ENCODE results near the gene SLC1A5.
"Not testable (repeated sequence)": the region's sequence is repeated elsewhere in the genome, so short reads cannot be mapped to it uniquely, and the experiment has no call there.

Gene SLC1A5

GRCh38 chr19:46803555-46803954 lies 15.2 kb upstream of the SLC1A5 start:
- DNase-seq (ENCODE audit: low read depth) = no peak
- H3K4me3 ChIP-seq (ENCODE audit: low read depth, low read length) = no peak overlapping the region

GRCh38 chr19:46802152-46802551 lies 13.8 kb upstream of the SLC1A5 start:
- no peak overlapping the region for H3K4me3 ChIP-seq (ENCODE audit: low read depth, low read length)
- no peak for DNase-seq (ENCODE audit: low read depth)

- H3K4me3 ChIP-seq (ENCODE audit: low read depth, low read length) = no peak overlapping the region
- no peak for DNase-seq (ENCODE audit: low read depth)
Measured at GRCh38 chr19:46798713-46799112, 10.3 kb upstream of the SLC1A5 start.

GRCh38 chr19:46797881-46798280 lies 9.5 kb upstream of the SLC1A5 start:
- no peak for DNase-seq (ENCODE audit: low read depth)
- H3K4me3 ChIP-seq (ENCODE audit: low read depth, low read length) = no peak overlapping the region

GRCh38 chr19:46791944-46792343 lies 3.5 kb upstream of the SLC1A5 start:
- DNase-seq (ENCODE audit: low read depth) = no peak
- H3K4me3 ChIP-seq (ENCODE audit: low read depth, low read length) = no peak overlapping the region

GRCh38 chr19:46789371-46789770 lies 977 bp upstream of the SLC1A5 start:
- no peak for DNase-seq (ENCODE audit: low read depth)
- no peak overlapping the region for H3K4me3 ChIP-seq (ENCODE audit: low read depth, low read length)

- no peak for DNase-seq (ENCODE audit: low read depth)
- no peak overlapping the region for H3K4me3 ChIP-seq (ENCODE audit: low read depth, low read length)
Measured at GRCh38 chr19:46788968-46789338, 559 bp upstream of the SLC1A5 start.

GRCh38 chr19:46787331-46788261 lies 798 bp downstream of the SLC1A5 start:
- DNase-seq (ENCODE audit: low read depth) = peak; percentile 43

GRCh38 chr19:46787040-46787330 lies 1.4 kb downstream of the SLC1A5 start:
- peak overlapping the region; percentile 84 for H3K4me3 ChIP-seq (ENCODE audit: low read depth, low read length)
- DNase-seq (ENCODE audit: low read depth) = no peak

More at GRCh38 chr19:46787331-46788261, 798 bp downstream of the SLC1A5 start:
- peak overlapping the region; percentile 84 for H3K4me3 ChIP-seq (ENCODE audit: low read depth, low read length)

- DNase-seq (ENCODE audit: low read depth) = peak; percentile 36
- H3K4me3 ChIP-seq (ENCODE audit: low read depth, low read length) = peak overlapping the region; percentile 84
Measured at GRCh38 chr19:46786236-46787039, 2.0 kb downstream of the SLC1A5 start.

- peak overlapping the region; percentile 84 for H3K4me3 ChIP-seq (ENCODE audit: low read depth, low read length)
- no peak for DNase-seq (ENCODE audit: low read depth)
Measured at GRCh38 chr19:46785980-46786235, 2.5 kb downstream of the SLC1A5 start.

GRCh38 chr19:46785054-46785979 lies 3.1 kb downstream of the SLC1A5 start:
- peak overlapping the region; percentile 84 for H3K4me3 ChIP-seq (ENCODE audit: low read depth, low read length)
- no peak for DNase-seq (ENCODE audit: low read depth)

GRCh38 chr19:46784262-46785053 lies 3.9 kb downstream of the SLC1A5 start:
- H3K4me3 ChIP-seq (ENCODE audit: low read depth, low read length) = peak overlapping the region; percentile 84
- peak; percentile 72 for DNase-seq (ENCODE audit: low read depth)

GRCh38 chr19:46783670-46784069 lies 4.7 kb downstream of the SLC1A5 start:
- no peak for DNase-seq (ENCODE audit: low read depth)
- H3K4me3 ChIP-seq (ENCODE audit: low read depth, low read length) = peak overlapping the region; percentile 84

GRCh38 chr19:46782355-46783019 lies 5.9 kb downstream of the SLC1A5 start:
- no peak for DNase-seq (ENCODE audit: low read depth)
- no peak overlapping the region for H3K4me3 ChIP-seq (ENCODE audit: low read depth, low read length)

- DNase-seq (ENCODE audit: low read depth); H3K4me3 ChIP-seq (ENCODE audit: low read depth, low read length): not testable (repeated sequence)
Measured at GRCh38 chr19:46777956-46778645, 10.3 kb downstream of the SLC1A5 start.

- no peak overlapping the region for H3K4me3 ChIP-seq (ENCODE audit: low read depth, low read length)
- DNase-seq (ENCODE audit: low read depth) = no peak
Measured at GRCh38 chr19:46776927-46777911, 11.2 kb downstream of the SLC1A5 start.
